Rectal smooth muscle tissue (tissue), 1 donor: Measurements from ENCODE around the gene TMEM30A.
A peak's percentile ranks its signal among the peaks of the same experiment; 100 is the strongest.

Source experiments
- H3K27ac ChIP-seq: one replicate; pipeline ENCODE4 v1.7.0; 2013; ENCODE audit warnings: low read depth, low read length, inconsistent platforms
- H3K27me3 ChIP-seq: one replicate; pipeline ENCODE4 v1.7.0; 2013; ENCODE audit warnings: low read length; ENCODE audit not compliant: control insufficient read depth, insufficient read depth
- H3K36me3 ChIP-seq: one replicate; pipeline ENCODE4 v1.7.0; 2013; ENCODE audit warnings: low read length; ENCODE audit not compliant: control insufficient read depth, insufficient read depth
- H3K4me1 ChIP-seq: one replicate; pipeline ENCODE4 v1.7.0; 2013; ENCODE audit warnings: low read length; ENCODE audit not compliant: control insufficient read depth, insufficient read depth
- H3K4me3 ChIP-seq: one replicate; pipeline ENCODE4 v1.7.0; 2013; ENCODE audit warnings: low read length
- H3K9ac ChIP-seq: one replicate; pipeline ENCODE4 v1.7.0; 2013; ENCODE audit warnings: low read length

TMEM30A gene

DNA sequence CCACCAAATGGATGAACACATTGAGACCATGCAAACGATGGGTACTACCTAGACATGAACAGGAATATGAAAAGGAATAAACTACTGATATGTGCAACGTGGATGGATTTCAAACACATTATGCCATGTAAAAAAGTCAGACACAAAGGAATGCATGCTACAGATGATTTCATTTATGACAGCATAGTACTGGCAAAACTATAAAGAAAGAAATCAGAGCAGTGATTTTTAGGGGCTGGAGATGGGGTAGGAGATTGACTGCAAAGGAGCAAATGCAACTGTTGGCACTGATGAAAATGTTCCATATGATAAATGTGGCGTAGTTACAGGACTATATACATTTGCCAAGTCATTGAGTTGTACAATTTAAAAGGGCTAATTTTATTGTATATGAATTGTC, 65.3 kb downstream of the TMEM30A start:
- Histone ChIP-seq H3K4me3 (no peak overlapping the region), H3K36me3 (no peaks in the 10 kb centered on the region), H3K9ac (no peak overlapping the region), H3K27me3 (no peaks in the 10 kb centered on the region), H3K27ac (no peak overlapping the region), H3K4me1 (peaks cover 4% of the 10 kb centered on the region)

DNA sequence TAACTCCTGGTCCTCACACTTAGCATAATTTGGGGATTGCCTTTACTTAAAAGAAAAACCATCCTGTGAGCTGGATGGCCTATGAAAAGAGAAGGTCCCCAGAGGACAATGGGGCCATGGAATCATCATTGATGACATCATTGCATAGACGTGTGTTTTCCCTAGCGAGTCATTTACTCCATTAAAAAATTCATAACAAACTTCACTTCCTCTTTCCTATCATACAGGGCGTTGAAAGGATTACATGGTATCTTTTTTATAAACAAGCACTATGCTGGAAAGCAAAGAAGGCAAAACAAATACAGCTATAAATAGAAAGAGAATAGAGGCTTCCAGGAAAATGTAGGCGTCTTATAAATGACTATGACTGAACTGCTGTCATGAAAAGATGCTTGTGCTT, 67.4 kb downstream of the TMEM30A start:
- no peaks in the 10 kb centered on the region for H3K36me3 ChIP-seq
- H3K27me3 ChIP-seq: no peaks in the 10 kb centered on the region
- peaks cover 4% of the 10 kb centered on the region for H3K4me1 ChIP-seq
- no peak overlapping the region for H3K4me3 ChIP-seq
- H3K27ac ChIP-seq: peak overlapping the region; percentile 23
- no peak overlapping the region for H3K9ac ChIP-seq

DNA sequence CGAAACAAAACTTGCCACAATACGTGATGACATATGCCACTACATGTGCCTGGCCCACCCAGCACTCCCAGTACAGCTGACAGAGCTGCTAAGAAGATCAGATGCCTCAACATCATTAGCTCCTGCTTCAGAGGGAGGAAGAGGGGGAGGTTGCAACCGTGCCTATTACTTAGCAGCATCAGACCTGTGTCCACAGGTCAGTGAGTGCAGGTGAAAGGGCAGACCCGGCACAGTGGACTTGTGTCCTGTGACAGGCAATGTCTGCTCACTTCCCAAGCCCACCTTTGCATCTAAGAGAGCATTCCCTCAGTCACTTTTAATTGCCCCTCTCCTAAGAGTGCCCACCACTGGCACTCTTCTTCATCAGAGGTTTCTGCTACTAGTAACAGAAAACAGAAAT, 69.3 kb downstream of the TMEM30A start:
- Histone ChIP-seq H3K4me3 (no peak overlapping the region), H3K36me3 (no peaks in the 10 kb centered on the region), H3K27me3 (no peaks in the 10 kb centered on the region)

DNA sequence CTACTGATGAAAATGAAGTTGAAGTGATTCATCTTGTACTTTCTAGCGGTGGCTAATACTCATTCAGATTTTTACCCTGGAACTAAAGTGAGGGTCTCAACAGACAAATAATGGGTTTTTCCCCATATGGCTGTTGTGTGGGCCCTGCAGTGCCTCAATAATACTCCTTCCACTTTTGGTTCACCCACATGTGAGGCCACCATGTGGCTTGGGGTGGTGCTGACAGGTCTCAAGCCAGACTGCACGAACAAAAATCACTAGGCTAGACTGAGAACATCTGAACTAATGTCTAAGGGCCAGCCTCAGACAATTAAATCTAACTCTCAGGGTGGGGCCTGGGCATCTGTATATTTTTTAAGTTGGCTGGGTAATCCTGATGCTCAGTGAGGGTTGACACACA, 70.9 kb downstream of the TMEM30A start:
- Histone ChIP-seq H3K36me3 (no peaks in the 10 kb centered on the region), H3K27ac (no peak overlapping the region), H3K9ac (no peak overlapping the region), H3K4me1 (peaks cover 4% of the 10 kb centered on the region), H3K27me3 (no peaks in the 10 kb centered on the region), H3K4me3 (no peak overlapping the region)

More for the DNA sequence above, 69.3 kb downstream of the TMEM30A start:
- Histone ChIP-seq H3K27ac (no peak overlapping the region), H3K4me1 (peaks cover 4% of the 10 kb centered on the region), H3K9ac (no peak overlapping the region)

DNA sequence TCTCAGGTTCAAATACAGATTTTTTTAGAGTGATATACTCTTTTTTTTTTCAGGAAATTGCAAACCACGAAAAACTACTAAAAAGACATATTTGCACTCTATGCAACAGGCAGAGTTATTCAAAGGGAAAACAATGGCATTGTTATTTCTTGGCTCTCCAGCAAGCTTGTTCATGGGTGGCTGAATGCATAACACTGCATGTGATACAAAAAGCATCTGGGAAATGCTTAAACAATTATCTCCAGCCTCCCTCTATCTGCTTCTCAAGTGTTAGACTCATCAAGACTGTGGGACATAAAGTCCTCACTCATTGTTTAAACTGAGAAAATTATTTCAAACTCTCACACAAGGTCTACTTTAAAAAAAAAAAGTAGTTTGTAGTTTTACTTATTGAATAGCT, 71.5 kb downstream of the TMEM30A start:
- H3K27me3 ChIP-seq: no peaks in the 10 kb centered on the region
- H3K27ac ChIP-seq: no peak overlapping the region
- no peaks in the 10 kb centered on the region for H3K36me3 ChIP-seq
- H3K9ac ChIP-seq: no peak overlapping the region
- peaks cover 4% of the 10 kb centered on the region for H3K4me1 ChIP-seq
- H3K4me3 ChIP-seq: no peak overlapping the region

DNA sequence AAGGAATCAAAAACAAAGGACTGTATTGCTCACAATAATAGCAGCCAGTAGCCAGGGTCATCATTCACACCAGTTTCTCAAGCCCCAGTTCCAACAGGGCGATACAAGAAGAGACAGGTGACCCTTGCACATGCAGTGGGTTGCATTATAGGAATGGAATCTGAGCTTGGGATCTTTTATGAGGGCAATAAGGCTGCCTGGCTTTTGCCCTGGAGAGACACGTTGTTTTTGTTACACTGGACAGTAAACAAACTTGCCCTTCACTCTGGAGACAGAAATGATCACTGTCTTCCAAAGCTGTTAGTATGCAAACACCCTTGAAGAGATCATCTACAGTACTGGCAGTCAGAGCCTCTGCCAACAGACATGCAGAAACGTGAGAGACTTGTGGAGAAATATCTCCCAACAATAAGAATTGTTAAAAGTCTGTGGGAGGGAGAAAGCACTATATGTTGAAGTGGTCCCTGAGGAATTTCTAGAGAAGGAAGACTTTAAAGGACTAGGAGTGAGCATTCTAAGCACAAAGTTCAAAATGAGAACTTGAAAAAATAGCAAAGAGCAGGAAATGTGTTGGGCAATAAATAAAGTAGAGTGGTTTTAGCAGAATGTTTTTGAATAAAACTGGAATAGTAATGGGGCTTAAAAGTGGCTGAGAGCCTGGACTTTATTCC, 72.5 kb downstream of the TMEM30A start:
- Histone ChIP-seq H3K4me3 (no peak overlapping the region), H3K36me3 (no peaks in the 10 kb centered on the region), H3K27me3 (no peaks in the 10 kb centered on the region), H3K9ac (no peak overlapping the region), H3K27ac (no peak overlapping the region), H3K4me1 (peaks cover 2% of the 10 kb centered on the region)

DNA sequence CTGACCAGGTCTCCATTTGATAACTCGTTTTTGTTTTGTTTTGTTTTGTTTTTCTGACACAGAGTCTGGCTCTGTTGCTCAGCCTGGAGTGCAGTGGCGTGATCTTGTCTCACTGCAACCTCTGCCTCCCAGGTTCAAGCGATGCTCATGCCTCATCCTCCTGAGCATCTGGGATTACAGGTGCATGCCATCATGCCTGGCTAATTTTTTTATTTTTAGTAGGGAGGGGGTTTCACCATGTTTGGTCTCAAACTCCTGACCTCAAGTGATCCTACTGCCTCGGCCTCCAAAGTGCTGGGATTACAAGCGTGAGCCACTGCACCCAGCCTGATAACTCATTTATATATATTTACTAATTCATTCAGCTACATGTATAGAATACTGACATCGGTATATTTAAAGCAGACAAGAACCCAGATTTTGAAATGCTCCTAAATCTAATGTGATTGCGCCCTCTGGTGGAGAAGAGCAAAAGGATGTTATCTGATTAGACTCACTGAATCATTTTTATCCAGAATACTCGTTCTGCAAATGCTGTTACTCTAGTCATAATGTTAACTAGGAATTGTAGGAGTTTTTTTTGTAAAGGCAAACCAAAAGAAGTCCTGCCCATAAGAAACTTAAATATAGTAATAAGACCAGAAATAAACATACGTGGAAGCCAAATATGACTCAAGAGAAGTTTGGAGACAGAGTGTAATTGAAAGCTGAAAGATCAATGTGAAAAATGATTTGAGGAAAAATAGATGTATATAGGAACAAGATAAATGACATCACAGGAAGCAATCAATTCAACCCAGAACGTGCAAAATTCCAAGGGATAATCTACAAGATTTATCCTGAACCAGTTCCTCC, 73.5 kb downstream of the TMEM30A start:
- H3K27me3 ChIP-seq: no peaks in the 10 kb centered on the region
- H3K9ac ChIP-seq: no peak overlapping the region
- no peak overlapping the region for H3K4me3 ChIP-seq
- no peaks in the 10 kb centered on the region for H3K36me3 ChIP-seq
- H3K4me1 ChIP-seq: no peaks in the 10 kb centered on the region
- no peak overlapping the region for H3K27ac ChIP-seq

DNA sequence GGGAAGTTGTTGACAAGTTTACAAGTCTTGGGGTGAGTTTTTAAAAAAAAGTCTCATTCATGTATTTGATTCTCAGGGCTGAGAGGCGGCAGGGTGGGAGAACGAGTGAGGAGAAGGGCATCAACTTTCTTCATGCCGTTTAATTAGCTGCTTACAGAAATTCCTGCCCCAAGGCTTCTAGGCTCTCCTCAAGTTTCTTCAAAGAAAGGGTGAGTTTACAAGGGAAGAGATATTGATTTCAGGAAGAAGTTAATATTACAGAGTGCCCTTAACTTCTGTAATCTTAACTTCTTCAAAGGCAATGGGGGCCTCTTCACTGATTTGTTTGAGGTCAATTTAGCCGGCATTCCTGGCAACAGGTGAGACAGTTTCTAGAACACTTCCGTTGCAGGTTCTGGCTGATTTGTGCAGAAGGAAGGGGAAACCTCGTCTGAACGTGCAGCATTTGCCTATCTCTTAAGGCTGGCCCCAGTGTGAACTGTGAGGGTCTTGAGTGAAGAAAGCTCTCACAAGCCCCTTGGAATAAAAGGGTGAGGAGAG, 75.3 kb downstream of the TMEM30A start:
- Histone ChIP-seq H3K9ac (no peak overlapping the region), H3K4me3 (no peak overlapping the region), H3K4me1 (no peaks in the 10 kb centered on the region), H3K27me3 (no peaks in the 10 kb centered on the region), H3K27ac (no peak overlapping the region), H3K36me3 (no peaks in the 10 kb centered on the region)

DNA sequence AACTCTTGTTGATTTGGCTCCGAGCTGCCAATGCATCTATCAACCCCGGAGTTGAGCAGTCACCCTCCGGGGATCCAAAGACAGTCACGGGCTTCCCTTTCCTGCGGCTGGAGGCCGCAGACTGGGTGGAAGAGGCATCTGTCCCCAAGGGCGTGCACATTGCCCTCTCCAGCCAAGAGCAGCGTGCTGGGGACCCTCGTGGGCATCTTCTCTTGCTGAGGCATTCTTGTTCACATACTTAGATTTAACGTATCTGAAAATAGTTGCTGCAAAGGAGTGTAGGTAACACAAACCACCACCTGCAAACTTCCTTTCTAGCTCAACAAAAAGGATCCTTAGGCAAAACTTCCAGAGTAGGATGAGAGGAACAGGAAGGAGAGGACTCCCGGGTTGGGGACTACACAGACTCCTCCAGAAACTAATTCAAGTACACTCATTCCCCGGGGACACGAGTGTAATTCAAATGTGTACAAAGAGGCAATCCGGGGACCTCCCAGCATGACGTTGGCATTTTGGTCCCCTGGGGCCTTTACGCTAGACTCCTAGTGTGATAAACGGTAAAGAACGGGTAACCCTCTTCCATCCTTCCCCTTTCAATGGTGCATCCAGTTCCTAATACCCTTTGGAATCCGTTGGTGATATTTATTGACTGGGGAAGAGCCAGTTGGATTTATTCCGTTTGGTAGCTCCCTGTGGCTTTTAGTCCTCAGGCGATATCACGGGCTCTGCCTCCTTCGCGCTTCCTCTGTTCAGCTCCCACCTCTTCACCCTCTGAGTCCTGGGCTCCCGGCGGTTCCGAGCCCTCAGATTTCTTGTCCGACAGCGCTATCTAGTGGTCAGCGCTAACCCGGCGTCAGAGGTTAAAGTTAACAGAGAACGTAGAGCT, 76.1 kb downstream of the TMEM30A start:
- Histone ChIP-seq H3K27ac (no peak overlapping the region), H3K27me3 (no peaks in the 10 kb centered on the region), H3K4me1 (no peaks in the 10 kb centered on the region), H3K4me3 (peak overlapping the region; percentile 47), H3K9ac (no peak overlapping the region), H3K36me3 (no peaks in the 10 kb centered on the region)

DNA sequence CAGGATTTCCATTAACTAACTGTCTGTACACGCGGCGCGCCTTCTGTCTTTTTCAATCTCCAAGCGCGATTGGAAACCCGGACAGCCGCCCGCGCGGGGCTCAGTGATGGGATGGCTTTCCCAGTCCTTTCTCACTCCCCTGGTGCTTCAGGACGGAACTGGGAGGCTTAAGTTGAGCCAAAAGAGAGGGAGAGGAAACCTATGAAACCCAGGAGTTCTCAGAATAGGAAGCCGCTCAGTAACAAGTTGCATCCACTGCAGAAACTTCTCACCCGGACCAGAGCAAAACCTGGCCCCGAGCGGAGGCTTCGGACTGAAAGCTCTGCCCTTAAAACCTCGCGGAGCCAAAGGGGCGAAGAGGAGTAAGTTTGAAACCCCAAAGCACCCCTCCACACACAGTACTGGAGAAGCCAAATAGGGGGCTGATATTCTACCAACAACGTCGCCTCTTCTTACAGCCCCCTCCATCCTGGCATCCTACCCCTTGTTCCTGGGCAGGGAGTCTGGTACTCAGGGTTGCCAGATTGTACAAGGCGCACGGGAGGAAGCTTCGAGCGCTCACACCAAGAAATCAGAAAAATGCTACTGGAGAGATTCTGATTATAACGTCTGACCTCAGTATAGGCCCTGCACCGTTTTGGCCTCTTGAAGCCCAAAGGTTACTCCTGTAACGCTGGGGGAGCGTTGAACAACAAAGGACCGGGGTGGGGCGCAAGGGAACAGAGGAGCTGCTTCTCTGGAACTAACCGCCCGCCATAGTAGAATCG, 77.8 kb downstream of the TMEM30A start:
- Histone ChIP-seq H3K4me1 (peaks cover under 1% of the 10 kb centered on the region), H3K27ac (peak overlapping the region; percentile 80), H3K9ac (peak overlapping the region; percentile 33), H3K4me3 (peak overlapping the region; percentile 75), H3K36me3 (no peaks in the 10 kb centered on the region), H3K27me3 (no peaks in the 10 kb centered on the region)

DNA sequence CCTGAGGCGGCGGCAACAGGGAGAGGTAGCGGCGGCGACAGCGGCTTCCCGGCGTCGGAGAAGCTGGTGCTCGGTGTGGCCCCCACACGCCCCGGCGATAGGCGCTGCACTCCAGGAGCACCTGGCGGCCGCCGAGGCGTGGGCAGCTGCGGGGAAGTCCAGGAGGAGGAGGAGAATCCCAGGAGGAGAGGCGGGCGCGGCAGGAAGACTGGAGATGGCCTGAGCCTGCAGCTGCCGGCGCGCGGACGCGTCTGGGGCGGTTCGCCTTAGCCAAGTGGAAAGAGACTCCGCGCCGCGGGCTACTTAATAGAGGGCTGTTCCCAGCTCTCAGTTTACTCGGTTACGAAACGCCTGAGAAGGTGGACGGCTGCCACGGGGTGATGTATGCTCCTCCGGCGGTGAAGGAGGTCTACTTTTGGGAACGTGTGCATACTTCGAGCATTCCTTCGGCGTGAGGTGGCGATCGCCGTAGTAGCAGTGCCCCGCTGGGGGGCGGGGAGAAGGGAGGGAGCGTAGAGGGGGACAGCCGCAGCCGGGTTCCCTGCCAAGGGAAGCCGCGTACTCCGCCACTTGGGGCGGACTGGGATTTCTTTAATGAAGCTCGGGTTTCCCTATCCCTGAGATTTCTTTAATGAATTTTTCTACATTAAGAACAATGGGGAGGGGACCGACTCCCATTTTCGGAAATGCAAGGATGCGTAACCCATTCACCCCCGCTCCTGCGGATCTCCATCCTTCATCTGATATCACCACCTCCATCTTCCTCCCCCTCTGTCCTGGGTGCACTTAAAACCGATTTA, 78.6 kb downstream of the TMEM30A start, which contains the start of gene COL12A1:
TSS of gene COL12A1 (minus strand) at position 278 of the 800 bp plus-strand sequence. CDS start 3,261 bp downstream, outside the sequence.
- peak within 1 kb of the TSS; percentile 64 for H3K9ac ChIP-seq
- no peaks in the 10 kb centered on the region for H3K27me3 ChIP-seq
- H3K4me1 ChIP-seq: peaks cover 8% of the 10 kb centered on the region
- peak within 1 kb of the TSS; percentile 80 for H3K27ac ChIP-seq
- peak within 1 kb of the TSS; percentile 75 for H3K4me3 ChIP-seq
- no peaks in the 10 kb centered on the region for H3K36me3 ChIP-seq
